ENCODE results near the gene NOVA2. TPM values are rescaled to one million over a fixed set of nuclear protein-coding genes. Genes with fewer than 3 reads are reported as not detected.

Gene NOVA2
- total and polyA plus RNA-seq, 9 of the 15 experiments (the other 6 are each of a cell fraction or from before 2014, with no cell fraction given) = not detected

DNA sequence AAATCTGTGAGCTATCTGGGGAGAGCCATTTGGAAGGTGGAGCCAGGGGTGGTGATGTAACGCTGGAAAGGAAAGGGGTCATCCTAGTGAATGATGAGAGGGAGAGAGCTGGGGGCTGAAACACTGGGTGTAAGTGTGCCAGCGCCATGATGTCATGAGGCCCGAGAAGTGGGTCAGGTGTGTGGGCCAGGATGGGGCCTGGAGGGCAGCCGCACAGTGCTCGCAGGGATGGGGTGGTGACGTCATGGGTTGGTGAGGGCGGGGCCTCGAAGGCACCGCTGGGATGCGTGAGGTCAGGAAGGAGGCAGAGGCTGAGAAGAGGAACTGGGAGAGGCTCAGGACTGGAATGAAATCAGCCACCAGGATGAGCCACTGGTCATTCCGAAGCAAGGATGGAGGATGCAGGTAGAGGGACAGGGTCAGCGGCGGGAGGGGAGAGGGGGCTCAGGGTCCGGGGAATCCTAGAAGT, 26.0 kb upstream of the NOVA2 start (continued):
- TF ChIP-seq, protein P1, sequence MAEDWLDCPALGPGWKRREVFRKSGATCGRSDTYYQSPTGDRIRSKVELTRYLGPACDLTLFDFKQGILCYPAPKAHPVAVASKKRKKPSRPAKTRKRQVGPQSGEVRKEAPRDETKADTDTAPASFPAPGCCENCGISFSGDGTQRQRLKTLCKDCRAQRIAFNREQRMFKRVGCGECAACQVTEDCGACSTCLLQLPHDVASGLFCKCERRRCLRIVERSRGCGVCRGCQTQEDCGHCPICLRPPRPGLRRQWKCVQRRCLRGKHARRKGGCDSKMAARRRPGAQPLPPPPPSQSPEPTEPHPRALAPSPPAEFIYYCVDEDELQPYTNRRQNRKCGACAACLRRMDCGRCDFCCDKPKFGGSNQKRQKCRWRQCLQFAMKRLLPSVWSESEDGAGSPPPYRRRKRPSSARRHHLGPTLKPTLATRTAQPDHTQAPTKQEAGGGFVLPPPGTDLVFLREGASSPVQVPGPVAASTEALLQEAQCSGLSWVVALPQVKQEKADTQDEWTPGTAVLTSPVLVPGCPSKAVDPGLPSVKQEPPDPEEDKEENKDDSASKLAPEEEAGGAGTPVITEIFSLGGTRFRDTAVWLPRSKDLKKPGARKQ (CRISPR knock-in tag; IDR thresholded peaks at IDR 0.05) = no peak
- TF ChIP-seq TAL1 (IDR thresholded peaks at IDR 0.05) = no peak
- TF ChIP-seq TCF7L2 (IDR thresholded peaks at IDR 0.05; ENCODE audit: low read depth, low read length) = no peak
- no peak for TF ChIP-seq RFX5 (IDR thresholded peaks at IDR 0.05; ENCODE audit: low read depth, low read length)
- TF ChIP-seq, protein P2, sequence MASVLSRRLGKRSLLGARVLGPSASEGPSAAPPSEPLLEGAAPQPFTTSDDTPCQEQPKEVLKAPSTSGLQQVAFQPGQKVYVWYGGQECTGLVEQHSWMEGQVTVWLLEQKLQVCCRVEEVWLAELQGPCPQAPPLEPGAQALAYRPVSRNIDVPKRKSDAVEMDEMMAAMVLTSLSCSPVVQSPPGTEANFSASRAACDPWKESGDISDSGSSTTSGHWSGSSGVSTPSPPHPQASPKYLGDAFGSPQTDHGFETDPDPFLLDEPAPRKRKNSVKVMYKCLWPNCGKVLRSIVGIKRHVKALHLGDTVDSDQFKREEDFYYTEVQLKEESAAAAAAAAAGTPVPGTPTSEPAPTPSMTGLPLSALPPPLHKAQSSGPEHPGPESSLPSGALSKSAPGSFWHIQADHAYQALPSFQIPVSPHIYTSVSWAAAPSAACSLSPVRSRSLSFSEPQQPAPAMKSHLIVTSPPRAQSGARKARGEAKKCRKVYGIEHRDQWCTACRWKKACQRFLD (CRISPR knock-in tag; IDR thresholded peaks at IDR 0.05) = no peak
- no peak for TF ChIP-seq NR4A1 (CRISPR knock-in tag; IDR thresholded peaks at IDR 0.05)
- no peak for TF ChIP-seq NR4A1 (tag; IDR thresholded peaks at IDR 0.05)
- TF ChIP-seq PHB2 (IDR thresholded peaks at IDR 0.05; ENCODE audit: low read depth) = no peak
- no peak for TF ChIP-seq SIX5 (IDR thresholded peaks at IDR 0.05; ENCODE audit: borderline replicate concordance in 1 of 2, insufficient read depth in 1 of 2, low read depth in 1 of 2, low read length in 2 of 2)
- no peak for TF ChIP-seq SMARCA5 (IDR thresholded peaks at IDR 0.05)
- TF ChIP-seq MAZ (CRISPR knock-in tag; conservative IDR thresholded peaks at IDR 0.05 in 1 of 2, IDR thresholded peaks at IDR 0.05 in 1 of 2) = 0 out of 4 replicates have a peak, but pooled peaks of 1 of the 2 experiments have one; percentile 25
- TF ChIP-seq, protein P3, sequence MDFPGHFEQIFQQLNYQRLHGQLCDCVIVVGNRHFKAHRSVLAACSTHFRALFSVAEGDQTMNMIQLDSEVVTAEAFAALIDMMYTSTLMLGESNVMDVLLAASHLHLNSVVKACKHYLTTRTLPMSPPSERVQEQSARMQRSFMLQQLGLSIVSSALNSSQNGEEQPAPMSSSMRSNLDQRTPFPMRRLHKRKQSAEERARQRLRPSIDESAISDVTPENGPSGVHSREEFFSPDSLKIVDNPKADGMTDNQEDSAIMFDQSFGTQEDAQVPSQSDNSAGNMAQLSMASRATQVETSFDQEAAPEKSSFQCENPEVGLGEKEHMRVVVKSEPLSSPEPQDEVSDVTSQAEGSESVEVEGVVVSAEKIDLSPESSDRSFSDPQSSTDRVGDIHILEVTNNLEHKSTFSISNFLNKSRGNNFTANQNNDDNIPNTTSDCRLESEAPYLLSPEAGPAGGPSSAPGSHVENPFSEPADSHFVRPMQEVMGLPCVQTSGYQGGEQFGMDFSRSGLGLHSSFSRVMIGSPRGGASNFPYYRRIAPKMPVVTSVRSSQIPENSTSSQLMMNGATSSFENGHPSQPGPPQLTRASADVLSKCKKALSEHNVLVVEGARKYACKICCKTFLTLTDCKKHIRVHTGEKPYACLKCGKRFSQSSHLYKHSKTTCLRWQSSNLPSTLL (IDR thresholded peaks at IDR 0.05) = no peak
- TF ChIP-seq, protein P4, sequence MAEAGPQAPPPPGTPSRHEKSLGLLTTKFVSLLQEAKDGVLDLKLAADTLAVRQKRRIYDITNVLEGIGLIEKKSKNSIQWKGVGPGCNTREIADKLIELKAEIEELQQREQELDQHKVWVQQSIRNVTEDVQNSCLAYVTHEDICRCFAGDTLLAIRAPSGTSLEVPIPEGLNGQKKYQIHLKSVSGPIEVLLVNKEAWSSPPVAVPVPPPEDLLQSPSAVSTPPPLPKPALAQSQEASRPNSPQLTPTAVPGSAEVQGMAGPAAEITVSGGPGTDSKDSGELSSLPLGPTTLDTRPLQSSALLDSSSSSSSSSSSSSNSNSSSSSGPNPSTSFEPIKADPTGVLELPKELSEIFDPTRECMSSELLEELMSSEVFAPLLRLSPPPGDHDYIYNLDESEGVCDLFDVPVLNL (CRISPR knock-in tag; IDR thresholded peaks at IDR 0.05; ENCODE audit: low read depth) = no peak
- peak; percentile 35; the same call in 1 of the 2 replicates for TF ChIP-seq SMARCE1 (IDR thresholded peaks at IDR 0.05)
- TF ChIP-seq, protein P5, sequence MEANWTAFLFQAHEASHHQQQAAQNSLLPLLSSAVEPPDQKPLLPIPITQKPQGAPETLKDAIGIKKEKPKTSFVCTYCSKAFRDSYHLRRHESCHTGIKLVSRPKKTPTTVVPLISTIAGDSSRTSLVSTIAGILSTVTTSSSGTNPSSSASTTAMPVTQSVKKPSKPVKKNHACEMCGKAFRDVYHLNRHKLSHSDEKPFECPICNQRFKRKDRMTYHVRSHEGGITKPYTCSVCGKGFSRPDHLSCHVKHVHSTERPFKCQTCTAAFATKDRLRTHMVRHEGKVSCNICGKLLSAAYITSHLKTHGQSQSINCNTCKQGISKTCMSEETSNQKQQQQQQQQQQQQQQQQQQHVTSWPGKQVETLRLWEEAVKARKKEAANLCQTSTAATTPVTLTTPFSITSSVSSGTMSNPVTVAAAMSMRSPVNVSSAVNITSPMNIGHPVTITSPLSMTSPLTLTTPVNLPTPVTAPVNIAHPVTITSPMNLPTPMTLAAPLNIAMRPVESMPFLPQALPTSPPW (CRISPR knock-in tag; IDR thresholded peaks at IDR 0.05) = peak; percentile 29; the same call in 1 of the 2 replicates
- no peak for TF ChIP-seq PRPF4 (IDR thresholded peaks at IDR 0.05; ENCODE audit: insufficient read depth, low read depth, low read length, poor library complexity, severe bottlenecking)
- no peak for TF ChIP-seq HNRNPUL1 (IDR thresholded peaks at IDR 0.05; ENCODE audit: low read length)
- TF ChIP-seq, protein P6, sequence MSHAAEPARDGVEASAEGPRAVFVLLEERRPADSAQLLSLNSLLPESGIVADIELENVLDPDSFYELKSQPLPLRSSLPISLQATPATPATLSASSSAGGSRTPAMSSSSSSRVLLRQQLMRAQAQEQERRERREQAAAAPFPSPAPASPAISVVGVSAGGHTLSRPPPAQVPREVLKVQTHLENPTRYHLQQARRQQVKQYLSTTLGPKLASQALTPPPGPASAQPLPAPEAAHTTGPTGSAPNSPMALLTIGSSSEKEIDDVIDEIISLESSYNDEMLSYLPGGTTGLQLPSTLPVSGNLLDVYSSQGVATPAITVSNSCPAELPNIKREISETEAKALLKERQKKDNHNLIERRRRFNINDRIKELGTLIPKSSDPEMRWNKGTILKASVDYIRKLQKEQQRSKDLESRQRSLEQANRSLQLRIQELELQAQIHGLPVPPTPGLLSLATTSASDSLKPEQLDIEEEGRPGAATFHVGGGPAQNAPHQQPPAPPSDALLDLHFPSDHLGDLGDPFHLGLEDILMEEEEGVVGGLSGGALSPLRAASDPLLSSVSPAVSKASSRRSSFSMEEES (CRISPR knock-in tag; IDR thresholded peaks at IDR 0.05) = no peak
- TF ChIP-seq BRCA1 (IDR thresholded peaks at IDR 0.05) = no peak
- no peak for TF ChIP-seq BRCA1 (CRISPR knock-in tag; IDR thresholded peaks at IDR 0.05)
